KMS-11 (cell line): Measurements from ENCODE around the gene TNFRSF14.

Experiments used
- H2AFZ ChIP-seq: fragments of 200-600 bp; sonication (generic); 2 replicates; pipeline ENCODE4 v1.6.1; 2016; ENCODE audit warnings: antibody characterized with exemption, mixed run types, low read depth
- H3K27ac ChIP-seq: fragments of 200-600 bp; sonication (generic); 2 replicates; pipeline ENCODE4 v1.6.1; 2016; ENCODE audit warnings: mild to moderate bottlenecking, mixed run types
- H3K27me3 ChIP-seq: fragments of 200-600 bp; sonication (generic); 2 replicates; pipeline ENCODE4 v1.6.1; 2017; ENCODE audit warnings: mild to moderate bottlenecking, low read depth, mixed run types, moderate library complexity; ENCODE audit not compliant: insufficient read depth
- H3K36me3 ChIP-seq: fragments of 200-600 bp; sonication (generic); 2 replicates; pipeline ENCODE4 v1.6.1; 2017; ENCODE audit warnings: mild to moderate bottlenecking, mixed run types; ENCODE audit not compliant: insufficient read depth
- H3K4me1 ChIP-seq: fragments of 200-600 bp; sonication (generic); 2 replicates; pipeline ENCODE4 v1.6.1; 2016; ENCODE audit warnings: mild to moderate bottlenecking, low read depth, mixed run types; ENCODE audit not compliant: poor library complexity, severe bottlenecking
- H3K4me2 ChIP-seq: fragments of 200-600 bp; sonication (generic); 2 replicates; pipeline ENCODE4 v1.7.0; 2016; ENCODE audit warnings: mild to moderate bottlenecking, mixed run types
- H3K4me3 ChIP-seq: fragments of 200-600 bp; sonication (generic); IDR thresholded peaks from 2 replicates; pipeline ENCODE4 v1.6.1; 2017; ENCODE audit warnings: low read depth, low read length, mixed read lengths; ENCODE audit not compliant: insufficient read depth
- H3K79me2 ChIP-seq: fragments of 200-600 bp; sonication (generic); 2 replicates; pipeline ENCODE4 v1.6.1; 2016; ENCODE audit warnings: low read depth, mixed run types; ENCODE audit not compliant: insufficient read depth
- H3K9ac ChIP-seq: fragments of 200-600 bp; sonication (generic); 2 replicates; pipeline ENCODE4 v1.6.1; 2016; ENCODE audit warnings: mild to moderate bottlenecking, mixed run types
- H4K20me1 ChIP-seq: fragments of 200-600 bp; sonication (generic); 2 replicates; pipeline ENCODE4 v1.6.1; 2016; ENCODE audit warnings: mild to moderate bottlenecking, mixed run types; ENCODE audit not compliant: insufficient read depth
- TF ChIP-seq, protein P1 (sequence below): fragments of 200-600 bp; sonication (generic); conservative IDR thresholded peaks from 2 replicates; pipeline ENCODE4 v1.6.1; 2017; ENCODE audit warnings: low read depth, mild to moderate bottlenecking, antibody characterized with exemption, low read length, moderate library complexity, mixed read lengths

The TNFRSF14 gene

DNA sequence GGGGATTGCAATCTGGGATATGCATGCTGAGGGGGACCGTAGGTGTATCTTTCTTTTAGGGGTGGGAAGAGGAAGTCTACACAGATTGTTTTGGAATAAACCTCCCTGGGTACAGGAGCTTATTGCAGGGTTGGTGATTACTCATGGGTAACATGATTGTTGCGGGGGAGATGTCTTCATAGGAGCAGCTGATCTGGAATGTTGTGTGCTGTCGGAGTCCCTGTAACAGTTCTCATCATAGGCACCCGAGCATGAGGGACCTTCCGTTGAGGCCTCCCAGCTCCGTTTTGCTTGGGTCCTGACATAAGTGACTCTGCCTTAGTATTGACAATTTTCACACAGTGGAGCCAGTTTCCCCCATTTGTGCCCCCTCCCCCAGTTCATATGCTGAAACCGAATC lies 26.2 kb downstream of the TNFRSF14 start:
- Histone ChIP-seq H3K4me2 (no peak overlapping the region), H3K36me3 (no peaks in the 10 kb centered on the region), H4K20me1 (no peaks in the 10 kb centered on the region), H3K4me1 (peaks cover 9% of the 10 kb centered on the region), H3K4me3 (no peak overlapping the region), H3K79me2 (no peaks in the 10 kb centered on the region), H3K9ac (no peak overlapping the region), H2AFZ (no peak overlapping the region), H3K27me3 (peaks cover 59% of the 10 kb centered on the region), H3K27ac (no peak overlapping the region)
- TF ChIP-seq, protein P1, sequence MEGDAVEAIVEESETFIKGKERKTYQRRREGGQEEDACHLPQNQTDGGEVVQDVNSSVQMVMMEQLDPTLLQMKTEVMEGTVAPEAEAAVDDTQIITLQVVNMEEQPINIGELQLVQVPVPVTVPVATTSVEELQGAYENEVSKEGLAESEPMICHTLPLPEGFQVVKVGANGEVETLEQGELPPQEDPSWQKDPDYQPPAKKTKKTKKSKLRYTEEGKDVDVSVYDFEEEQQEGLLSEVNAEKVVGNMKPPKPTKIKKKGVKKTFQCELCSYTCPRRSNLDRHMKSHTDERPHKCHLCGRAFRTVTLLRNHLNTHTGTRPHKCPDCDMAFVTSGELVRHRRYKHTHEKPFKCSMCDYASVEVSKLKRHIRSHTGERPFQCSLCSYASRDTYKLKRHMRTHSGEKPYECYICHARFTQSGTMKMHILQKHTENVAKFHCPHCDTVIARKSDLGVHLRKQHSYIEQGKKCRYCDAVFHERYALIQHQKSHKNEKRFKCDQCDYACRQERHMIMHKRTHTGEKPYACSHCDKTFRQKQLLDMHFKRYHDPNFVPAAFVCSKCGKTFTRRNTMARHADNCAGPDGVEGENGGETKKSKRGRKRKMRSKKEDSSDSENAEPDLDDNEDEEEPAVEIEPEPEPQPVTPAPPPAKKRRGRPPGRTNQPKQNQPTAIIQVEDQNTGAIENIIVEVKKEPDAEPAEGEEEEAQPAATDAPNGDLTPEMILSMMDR, result no peak

DNA sequence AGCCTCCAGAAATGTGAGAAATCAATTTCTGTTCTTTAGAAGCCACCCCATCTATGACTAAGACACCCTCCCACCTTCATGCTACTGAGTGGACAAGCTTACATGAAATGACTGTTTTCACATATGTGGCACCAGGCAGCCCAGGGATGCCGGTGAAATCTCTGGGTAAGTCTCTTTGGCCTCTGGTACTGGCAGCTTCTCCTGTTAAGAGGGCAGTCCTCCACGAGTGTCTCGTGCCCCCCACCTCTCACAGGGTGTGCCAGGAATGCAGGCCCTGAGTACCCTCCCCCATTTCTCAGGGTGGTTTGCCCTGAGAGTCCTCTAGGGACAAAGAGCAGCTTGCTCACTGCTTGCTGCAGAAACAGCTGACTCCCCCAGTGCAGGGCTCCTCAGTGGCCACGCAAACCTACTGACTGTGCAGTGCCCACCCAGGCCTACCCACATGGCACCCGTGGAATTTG lies 27.2 kb downstream of the TNFRSF14 start:
- Histone ChIP-seq H3K4me3 (no peak overlapping the region), H3K27me3 (peaks cover 56% of the 10 kb centered on the region), H3K27ac (no peak overlapping the region), H3K36me3 (no peaks in the 10 kb centered on the region), H3K4me2 (no peak overlapping the region), H3K4me1 (peaks cover 9% of the 10 kb centered on the region), H3K79me2 (no peaks in the 10 kb centered on the region), H3K9ac (no peak overlapping the region), H2AFZ (no peak overlapping the region), H4K20me1 (no peaks in the 10 kb centered on the region)
- TF ChIP-seq, protein P1, result no peak

DNA sequence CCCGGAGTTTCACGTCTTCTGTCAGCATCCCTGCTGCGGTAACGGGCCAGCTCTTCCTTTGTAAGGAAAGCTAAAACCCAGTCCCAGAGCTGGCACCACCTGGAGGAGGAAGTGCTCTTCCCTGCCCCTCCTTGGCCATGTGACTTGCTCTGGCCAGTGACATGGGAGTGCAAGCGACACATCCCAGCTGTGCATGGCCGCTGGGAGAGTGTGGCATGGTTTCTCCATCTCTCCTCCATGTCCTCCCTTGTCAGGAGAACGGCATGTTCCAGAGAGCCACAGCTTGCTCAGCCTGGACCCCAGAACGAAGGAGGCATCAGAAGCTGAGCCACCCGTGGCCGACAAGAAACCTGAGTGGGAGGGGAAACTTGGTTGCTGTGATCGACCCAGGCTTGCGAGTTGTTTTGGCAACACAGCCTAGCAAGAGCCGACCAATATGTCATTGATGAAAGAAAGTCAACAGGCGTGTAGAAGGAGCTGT lies 27.7 kb downstream of the TNFRSF14 start:
- peaks cover 9% of the 10 kb centered on the region for H3K4me1 ChIP-seq
- no peak overlapping the region for H2AFZ ChIP-seq
- H3K79me2 ChIP-seq, result no peaks in the 10 kb centered on the region
- no peak overlapping the region for H3K4me2 ChIP-seq
- TF ChIP-seq, protein P1, result no peak
- no peak overlapping the region for H3K4me3 ChIP-seq
- H3K27ac ChIP-seq, result no peak overlapping the region
- H3K9ac ChIP-seq, result no peak overlapping the region
- H4K20me1 ChIP-seq, result no peaks in the 10 kb centered on the region
- H3K36me3 ChIP-seq, result no peaks in the 10 kb centered on the region
- H3K27me3 ChIP-seq, result peaks cover 54% of the 10 kb centered on the region

DNA sequence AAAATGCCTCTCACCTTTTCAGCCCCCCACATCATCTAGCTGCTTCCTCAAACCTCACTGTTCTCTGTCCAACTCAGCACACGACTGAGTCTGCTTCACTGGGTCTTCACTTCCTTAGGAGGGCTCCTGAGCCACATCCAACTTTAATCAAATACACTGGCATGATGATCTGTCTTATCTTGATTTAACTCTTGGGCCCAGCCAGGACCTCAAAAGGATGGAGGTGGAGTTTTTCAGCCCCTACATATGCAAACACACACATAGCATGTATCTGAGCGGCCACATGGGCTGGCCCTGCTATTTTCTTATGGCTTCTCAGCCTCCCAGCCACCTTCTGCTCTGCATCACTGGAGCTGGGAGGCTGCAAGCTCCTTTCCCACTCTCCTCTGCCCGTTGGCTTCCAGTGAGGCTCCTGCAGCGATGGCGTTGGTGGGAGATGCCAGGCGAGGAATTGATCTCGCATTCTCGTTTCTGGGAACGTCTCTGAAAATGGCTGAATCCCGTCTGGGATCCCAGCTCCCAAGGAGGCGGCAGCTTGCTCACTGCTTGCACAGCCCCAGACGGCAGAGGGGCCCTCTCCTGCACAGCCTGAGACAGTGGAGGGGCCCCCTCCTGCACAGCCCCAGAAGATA lies 28.6 kb downstream of the TNFRSF14 start:
- Histone ChIP-seq H3K4me2 (peak overlapping the region; percentile 99), H3K27me3 (peaks cover 47% of the 10 kb centered on the region), H3K36me3 (no peaks in the 10 kb centered on the region), H3K4me3 (no peak overlapping the region), H2AFZ (peak overlapping the region; percentile 76; the same call in 1 of the 2 replicates), H3K27ac (no peak overlapping the region), H3K4me1 (peaks cover 9% of the 10 kb centered on the region), H3K79me2 (no peaks in the 10 kb centered on the region), H4K20me1 (no peaks in the 10 kb centered on the region), H3K9ac (peak overlapping the region; percentile 72; the same call in 1 of the 2 replicates)
- TF ChIP-seq, protein P1, result no peak
